Bronchial epithelial cell (primary cell): ENCODE results near the gene FMN1. TPM values are rescaled to one million over a fixed set of nuclear protein-coding genes. Genes with fewer than 3 reads are reported as not detected.

Source experiments
- DNase-seq: peaks from one replicate; pipeline ENCODE4 v3.0.0-alpha.2; 2010; ENCODE audit warnings: low read depth
- FAIRE-seq: peaks from 2 replicates; lab custom pipeline; 2011; peaks lifted over from hg19 to GRCh38; lab: Jason Lieb, UNC
- H3K27me3 ChIP-seq: 2 replicates; pipeline ENCODE4 v1.5.1; 2011; ENCODE audit warnings: low read length; ENCODE audit not compliant: control insufficient read depth, insufficient read depth
- H3K36me3 ChIP-seq: 2 replicates; pipeline ENCODE4 v1.5.1; 2011; ENCODE audit warnings: low read length; ENCODE audit not compliant: control insufficient read depth, insufficient read depth
- H3K4me3 ChIP-seq: 2 replicates; pipeline ENCODE4 v1.5.1; 2011; ENCODE audit warnings: mild to moderate bottlenecking, low read depth, low read length, control low read depth
- CTCF ChIP-seq: IDR thresholded peaks from 2 replicates; pipeline ENCODE4 v1.5.1; 2011; ENCODE audit warnings: mild to moderate bottlenecking, moderate library complexity, low read length, control low read depth, inconsistent platforms; ENCODE audit not compliant: insufficient read depth, severe bottlenecking
- total RNA-seq: library from RNA; depleted of rRNA; stranded (reverse); fragments of >200 nt; gene quantifications from 2 replicates; pipeline ENCODE4 v1.2.1, GENCODE V29; 2014

The FMN1 gene
- total RNA-seq, 1 donor from 2014 or later, result 1.6 TPM

DNA sequence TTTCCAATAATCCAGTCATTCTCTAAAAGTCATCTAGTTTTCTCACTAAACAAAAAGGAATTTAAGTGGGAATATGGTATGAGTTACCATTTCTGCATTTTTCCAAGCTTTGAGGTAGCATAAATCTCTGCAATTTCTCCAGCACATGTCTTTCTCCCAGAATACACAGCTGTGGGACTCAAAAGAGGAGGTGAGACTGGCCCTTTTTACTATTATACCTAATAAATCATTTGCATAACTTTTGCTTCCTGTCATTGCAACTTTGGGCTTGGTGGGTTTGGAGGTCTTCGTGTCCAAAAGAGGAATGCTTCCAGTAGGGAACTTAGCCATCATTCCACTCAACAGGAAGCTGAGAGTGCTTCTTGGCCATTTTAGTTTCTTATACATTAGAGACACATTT is 94.8 kb downstream of the FMN1 start:
- Histone ChIP-seq H3K36me3 (no peaks in the 10 kb centered on the region), H3K27me3 (no peaks in the 10 kb centered on the region), H3K4me3 (no peak overlapping the region)
- FAIRE-seq, result no peak
- no peak for TF ChIP-seq CTCF
- DNase-seq, result no peak

DNA sequence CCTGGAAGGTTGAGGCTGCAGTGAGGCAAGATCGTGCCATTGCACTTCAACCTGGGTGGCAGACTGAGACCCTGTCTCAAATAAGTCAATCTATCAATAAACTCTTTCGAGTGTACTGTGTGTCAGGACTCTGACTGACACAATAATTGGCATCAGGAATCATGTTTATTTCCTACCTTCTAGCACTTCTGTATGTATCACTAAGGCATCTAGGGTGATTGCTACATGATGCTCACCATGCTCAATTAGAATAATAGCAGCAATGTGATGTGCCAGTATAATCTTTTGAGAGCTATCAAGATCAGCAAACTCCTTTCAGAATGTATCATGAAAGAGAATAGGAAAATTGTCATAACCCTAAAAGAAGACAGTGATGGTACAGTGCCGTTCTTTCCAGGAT is 95.3 kb downstream of the FMN1 start:
- no peak for TF ChIP-seq CTCF
- no peak overlapping the region for H3K4me3 ChIP-seq
- no peaks in the 10 kb centered on the region for H3K36me3 ChIP-seq
- H3K27me3 ChIP-seq, result no peaks in the 10 kb centered on the region
- FAIRE-seq (peak; percentile 50), DNase-seq (no peak)

GRCh38 chr15:33098094-33099058 is 96.1 kb downstream of the FMN1 start:
- FAIRE-seq, result no peak
- H3K36me3 ChIP-seq, result no peaks in the 10 kb centered on the region
- TF ChIP-seq CTCF, result no peak
- H3K27me3 ChIP-seq, result no peaks in the 10 kb centered on the region
- DNase-seq, result peak; percentile 83
- H3K4me3 ChIP-seq, result no peak overlapping the region

GRCh38 chr15:33096134-33096533 is 98.4 kb downstream of the FMN1 start:
- DNase-seq (no peak), FAIRE-seq (no peak)
- no peak for TF ChIP-seq CTCF
- H3K4me3 ChIP-seq, result no peak overlapping the region
- no peaks in the 10 kb centered on the region for H3K36me3 ChIP-seq
- no peaks in the 10 kb centered on the region for H3K27me3 ChIP-seq

DNA sequence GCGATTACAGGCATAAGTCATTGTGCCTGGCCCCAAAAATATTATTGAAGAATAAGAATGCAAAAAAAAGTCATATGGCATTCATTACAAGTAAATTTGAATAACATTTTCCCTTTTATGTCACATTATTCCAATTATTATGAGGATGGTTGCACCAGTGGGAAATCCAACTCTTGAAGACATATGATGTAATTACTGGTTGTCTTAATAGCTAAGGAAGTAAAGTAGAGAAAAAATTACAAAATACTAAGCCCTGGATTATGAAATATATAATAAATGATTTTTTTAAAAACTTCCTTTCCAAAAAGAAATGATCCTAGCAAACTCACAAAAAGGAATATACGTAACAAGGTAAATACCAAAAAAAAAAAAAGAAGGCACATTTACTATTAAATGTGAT is 98.9 kb downstream of the FMN1 start:
- H3K36me3 ChIP-seq, result no peaks in the 10 kb centered on the region
- no peak for TF ChIP-seq CTCF
- H3K4me3 ChIP-seq, result no peak overlapping the region
- DNase-seq (no peak), FAIRE-seq (no peak)
- H3K27me3 ChIP-seq, result no peaks in the 10 kb centered on the region
